NCI-H2171 treated with DMSO at 0.1 percent for 48 hours (cell line): ENCODE measurements around the gene NR1H4.
"Not testable (repeated sequence)": the region's sequence is repeated elsewhere in the genome, so short reads cannot be mapped to it uniquely, and the experiment has no call there.

ENCODE experiments used
- DNase-seq: peaks from one replicate; lab custom pipeline; 2025; lab: John Stamatoyannopoulos, UW

NR1H4 gene

DNA sequence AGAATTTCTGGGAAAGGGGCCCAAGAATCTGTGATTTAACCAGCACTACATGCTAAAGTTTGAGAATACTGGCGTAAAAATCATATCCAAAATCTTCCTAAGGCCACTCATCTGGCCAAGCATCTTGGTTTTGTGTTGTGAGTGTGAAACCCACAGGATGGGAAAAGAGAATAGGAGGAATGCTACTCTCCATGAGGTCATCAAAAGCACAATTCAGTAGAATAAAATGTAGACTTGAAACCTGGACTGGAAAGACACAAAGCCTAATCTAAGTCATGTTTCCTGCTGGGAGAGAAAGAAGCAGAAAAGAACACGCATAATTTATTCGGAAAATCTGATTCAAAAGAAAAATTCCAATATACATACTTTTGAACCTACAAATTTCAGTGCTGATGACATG lies 42.3 kb downstream of the NR1H4 start:
- DNase-seq: no peak

DNA sequence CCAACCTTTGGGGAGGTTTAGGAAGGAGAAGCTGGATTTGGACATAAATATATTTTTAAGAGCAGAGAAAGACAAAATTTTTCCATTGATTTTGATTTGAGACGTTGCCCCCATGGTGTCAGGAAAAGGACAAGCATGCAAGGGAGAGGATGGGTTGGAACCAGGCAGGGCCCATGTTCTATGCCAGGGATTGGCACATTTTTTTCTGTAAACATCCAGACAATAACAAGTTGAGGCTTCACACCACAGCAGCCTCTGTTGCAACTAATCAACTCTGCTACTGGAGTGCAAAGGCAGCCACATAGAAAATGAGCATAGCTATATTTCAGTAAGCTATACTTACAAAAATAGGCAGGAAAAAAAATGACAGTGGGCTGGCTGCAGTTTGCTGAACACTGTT lies 44.7 kb downstream of the NR1H4 start:
- DNase-seq: no peak

DNA sequence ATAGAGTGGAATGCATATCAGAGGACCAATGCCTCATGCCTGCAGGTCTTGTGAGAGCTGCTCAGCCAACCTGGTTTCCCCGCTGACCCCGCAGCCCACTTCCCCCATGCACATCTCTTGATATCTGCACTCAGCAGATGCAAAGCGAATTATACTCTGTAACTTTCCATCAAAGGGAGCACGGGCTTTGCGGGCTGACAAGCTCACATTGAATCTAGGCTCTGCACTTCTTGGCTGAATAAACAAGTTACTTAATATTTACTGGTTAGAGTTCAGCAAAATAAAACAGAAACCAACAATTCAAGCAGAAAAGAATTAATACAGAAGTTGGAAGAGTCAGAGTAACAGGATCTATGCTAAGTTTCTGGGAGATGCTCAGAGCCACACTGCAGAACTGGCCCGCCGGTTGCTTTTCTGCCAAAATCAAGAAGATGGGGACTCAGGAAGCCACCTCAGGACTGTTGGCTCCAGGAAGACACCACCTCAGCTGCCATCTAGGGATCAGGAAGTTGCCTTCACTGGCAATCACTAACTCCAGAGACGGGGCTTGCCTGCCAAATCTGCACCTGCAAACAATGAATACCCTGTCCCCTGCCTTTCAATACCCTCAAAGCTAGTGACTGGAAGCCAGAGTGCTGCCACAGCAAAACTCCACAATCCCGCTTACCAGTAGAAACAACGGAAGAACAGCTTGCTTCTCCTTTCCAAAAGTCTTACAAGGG lies 46.5 kb downstream of the NR1H4 start:
- no peak for DNase-seq

DNA sequence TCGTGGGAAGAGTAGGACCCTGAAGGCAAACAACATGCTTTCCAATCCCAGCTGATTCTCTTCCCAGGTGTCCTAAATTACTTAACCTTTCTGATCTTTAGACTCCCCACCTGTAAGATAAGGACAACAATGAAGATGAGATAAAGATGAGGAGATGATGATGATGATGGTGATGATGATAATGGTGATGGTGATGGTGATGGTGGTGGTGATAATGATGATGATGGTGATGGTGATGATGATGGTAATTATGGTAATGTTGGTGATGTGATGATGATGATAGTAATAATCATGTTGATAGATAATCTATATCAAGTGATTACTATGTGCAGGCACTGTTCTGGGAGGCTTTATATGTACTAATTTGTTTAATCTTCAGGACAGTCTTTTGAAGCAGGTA lies 48.3 kb downstream of the NR1H4 start:
- no peak for DNase-seq

DNA sequence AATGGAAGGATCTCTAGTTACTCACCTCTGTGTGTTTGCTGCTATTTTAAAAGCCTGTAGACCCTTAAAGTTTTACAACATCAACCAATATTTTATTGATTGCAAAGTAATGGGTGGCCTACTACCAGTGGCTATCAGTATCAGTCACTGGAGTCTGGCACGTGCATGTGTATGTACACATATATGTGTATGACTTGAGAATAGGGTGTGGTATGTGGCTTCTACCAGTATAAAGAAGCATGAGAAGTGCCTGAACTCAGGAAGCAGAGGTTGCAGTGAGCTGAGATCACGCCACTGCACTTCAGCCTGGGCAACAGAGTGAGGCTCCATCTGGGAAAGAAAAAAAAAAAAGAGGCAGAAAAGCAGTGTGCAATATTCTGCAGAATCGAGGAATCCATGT lies 54.4 kb downstream of the NR1H4 start:
- no peak for DNase-seq

DNA sequence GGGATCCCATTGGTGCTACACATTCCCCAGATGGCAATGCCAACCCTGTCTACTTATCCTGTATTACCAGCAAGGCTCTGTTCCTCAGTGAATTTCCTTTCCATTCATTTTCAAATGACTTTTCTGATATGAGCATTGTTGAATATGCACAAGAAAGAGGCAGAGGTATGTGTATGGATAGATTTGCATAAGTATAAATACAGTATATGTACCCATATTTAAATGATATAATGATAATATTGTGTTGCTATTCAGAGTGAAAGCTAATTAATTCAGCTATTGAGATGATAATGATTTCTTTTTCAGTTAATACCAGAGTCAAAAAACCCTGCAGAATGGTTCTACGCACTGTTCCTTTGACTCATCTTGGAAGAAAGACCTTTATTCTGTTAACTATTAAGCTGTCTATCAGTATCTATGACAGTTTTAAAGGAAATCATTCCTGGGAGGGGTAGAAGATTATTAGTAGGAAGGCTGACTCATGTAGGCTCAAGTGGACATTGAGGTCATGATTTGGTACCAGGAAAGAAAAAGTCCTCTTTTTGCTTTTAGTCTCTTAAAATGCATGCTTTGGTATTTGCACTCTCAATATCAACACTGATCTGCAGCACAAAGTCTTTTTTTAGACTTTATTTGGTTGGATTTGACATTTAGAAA lies 54.9 kb downstream of the NR1H4 start:
- DNase-seq: no peak

DNA sequence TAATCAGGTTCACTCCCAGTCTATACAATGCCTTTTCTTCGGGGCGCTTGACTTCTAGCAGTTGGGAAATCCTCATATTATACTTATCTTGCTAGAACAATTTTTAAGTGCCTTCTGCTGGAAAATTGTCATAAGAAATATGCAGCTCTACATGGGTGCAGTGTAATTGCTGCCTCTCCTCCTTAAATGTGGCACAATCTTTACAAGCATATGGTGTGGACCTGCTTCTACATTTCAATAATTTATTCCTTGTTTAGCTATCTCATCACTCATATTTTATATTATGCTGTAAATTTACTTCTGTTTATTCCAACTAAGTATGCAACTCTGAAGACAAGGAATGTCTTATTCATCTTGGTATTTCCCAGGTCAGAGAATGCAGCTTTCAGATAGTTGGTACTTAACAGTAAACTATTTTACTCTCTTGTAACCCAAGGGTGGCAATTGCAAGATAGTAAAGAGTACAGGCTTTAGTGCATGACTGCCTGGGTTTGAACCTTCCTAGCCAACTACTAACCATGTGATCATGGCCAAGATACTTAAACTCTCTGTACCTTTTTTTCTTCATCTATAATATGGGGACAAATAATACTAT lies 56.2 kb downstream of the NR1H4 start:
- no peak for DNase-seq

DNA sequence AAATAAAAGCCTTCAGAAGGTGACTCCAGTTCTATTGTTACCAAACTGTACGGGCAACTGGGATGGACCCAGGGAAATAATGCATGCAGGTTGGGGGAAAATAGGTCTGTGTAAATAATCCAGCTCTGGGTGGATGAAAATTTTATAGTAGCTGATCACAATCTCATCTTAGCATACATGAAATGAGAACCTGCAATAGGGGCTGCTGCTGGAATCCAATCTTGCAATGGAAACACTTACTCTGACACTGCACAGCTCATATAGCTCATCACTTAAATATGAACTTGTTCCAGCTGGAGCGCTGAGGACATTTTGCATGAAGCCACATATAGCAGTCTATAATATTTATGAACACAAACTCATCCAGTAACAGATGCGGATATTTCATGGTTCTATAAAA lies 59.7 kb downstream of the NR1H4 start:
- DNase-seq: no peak

DNA sequence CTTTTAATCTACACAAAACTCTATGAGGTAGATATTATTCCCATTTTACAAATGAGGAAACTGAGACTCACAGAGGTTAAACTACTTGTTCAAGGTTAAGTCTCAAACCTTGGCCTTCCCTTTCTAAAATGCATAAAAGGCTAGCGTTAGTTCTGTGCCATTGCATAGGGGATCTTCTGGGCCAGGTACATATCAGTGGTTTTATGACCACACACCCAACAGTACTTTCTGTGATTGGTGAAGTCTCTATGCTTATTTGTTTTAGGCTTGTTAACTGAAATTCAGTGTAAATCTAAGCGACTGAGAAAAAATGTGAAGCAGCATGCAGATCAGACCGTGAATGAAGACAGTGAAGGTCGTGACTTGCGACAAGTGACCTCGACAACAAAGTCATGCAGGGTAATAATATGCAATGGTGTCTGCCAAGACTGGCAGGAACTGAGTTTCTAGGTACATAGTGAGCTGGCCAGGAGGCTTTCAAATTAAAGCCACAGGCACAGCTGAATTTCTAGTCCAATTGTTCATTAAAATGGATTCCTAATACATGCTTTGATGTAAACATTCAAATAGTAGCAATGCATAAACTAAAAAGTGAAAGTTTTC lies 61.1 kb downstream of the NR1H4 start:
- DNase-seq: no peak

DNA sequence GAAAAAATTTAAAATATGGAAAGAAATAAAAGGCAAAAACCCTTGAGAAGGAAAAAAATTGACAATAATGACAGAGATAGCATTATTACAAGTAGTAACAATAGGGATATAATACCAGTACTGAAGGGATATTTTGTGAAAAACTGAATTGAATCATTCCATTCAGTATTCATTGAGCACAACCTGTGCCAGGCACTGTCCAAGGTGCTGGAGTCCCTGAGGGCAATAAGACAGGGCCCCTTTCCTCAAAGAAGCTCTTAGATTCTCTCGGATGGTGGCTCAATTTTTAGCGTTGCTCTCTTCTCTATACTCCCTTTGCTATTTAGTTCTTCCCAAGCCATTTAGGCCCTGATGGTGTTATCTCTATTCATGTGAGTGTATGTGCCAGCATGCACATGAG lies 65.5 kb downstream of the NR1H4 start:
- no peak for DNase-seq

DNA sequence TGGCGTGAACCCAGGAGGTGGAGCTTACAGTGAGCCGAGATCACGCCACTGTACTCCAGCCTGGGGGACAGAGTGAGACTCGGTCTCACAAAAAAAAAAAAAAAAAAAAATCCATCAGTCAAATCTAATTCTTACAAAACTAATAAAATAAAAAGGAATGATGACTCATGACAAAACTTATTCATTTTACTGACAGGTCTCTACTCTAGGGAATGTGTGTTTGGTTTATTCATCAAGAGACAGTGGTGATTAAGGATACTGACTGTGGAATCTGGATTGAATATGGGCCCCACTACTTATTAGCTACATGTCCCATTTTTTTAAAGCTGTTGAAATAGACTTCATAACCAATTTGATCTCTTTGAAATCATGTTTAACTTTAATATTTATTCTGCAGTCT lies 70.5 kb downstream of the NR1H4 start:
- no peak for DNase-seq

DNA sequence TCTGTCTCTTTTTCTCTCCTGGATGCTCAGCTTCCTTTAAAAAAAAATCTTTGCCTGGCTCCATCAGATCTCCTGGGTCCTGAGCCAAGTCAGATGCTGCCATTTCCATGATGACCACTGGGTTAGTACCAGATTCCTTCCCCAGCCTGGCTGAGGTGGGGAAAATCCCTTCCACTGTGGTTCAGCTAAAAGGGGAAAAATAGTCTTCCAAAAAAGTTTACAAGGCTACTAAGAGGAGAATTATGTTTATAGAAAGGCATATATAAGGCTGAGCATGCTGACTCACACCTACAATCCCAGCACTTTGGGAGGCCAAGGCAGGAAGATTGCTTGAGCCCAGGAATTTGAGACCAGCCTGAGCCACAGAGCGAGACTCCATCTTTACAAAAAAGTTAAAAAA lies 71.4 kb downstream of the NR1H4 start:
- DNase-seq: no peak

DNA sequence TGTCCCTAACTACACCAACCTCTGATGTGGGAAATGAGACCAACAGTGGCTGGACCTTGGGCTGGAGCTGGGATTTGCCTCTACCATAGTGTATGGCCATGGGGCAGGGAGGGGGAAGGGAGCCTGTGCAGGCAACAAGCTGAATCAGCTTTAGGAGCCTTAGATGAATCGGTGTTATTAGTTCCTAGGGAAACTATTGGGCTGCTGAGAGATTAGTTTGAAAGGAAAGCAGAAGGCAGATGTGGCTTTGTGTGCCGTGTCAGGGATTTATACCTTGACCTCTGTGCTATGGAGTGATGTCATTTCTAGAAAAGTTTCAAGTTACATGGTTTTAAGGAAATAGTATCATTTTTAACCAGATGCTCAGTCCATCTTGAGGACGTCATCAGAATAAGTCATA lies 80.3 kb downstream of the NR1H4 start:
- DNase-seq: no peak

DNA sequence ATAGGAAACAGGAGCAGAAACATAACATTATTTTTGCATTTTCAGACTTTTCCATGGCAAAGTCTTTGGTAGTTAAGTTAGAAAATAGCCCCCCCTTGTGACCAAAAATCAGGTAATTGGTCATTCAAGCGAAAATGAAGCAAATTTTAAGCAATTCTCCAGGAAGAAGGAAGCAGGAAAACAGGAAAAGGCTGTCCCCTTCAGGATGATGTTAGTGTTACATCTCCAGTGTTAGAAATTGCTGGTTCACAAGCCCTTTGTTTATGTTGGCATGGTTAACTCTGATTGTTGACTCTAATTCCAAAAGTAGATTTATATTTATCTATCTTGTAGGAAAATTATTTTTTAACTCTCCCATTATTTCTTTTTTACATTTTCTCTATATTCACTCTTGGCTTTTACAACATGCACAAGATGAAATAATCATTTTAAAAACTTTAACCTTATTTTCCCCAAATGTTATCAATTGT lies 81.0 kb downstream of the NR1H4 start:
- peak; percentile 80 for DNase-seq

DNA sequence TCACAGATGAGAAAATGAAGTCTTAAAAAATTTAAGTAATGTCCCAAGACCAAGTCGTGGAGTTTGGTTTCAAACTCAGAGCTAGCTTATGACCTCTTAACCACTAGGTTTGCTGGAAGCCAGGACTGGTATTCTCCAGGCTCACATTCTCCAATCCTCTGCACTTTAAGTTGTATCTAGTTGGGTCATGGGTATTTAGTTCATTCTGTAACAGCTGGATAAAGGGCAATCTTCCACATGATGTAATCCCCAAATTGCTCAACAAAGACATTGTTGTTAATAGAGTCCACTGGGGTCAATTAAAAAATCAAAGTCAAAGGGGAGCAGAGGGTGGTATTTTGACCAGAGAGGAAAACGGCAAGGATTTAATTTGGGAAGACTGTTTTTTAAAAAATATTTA lies 82.1 kb downstream of the NR1H4 start:
- DNase-seq: no peak

DNA sequence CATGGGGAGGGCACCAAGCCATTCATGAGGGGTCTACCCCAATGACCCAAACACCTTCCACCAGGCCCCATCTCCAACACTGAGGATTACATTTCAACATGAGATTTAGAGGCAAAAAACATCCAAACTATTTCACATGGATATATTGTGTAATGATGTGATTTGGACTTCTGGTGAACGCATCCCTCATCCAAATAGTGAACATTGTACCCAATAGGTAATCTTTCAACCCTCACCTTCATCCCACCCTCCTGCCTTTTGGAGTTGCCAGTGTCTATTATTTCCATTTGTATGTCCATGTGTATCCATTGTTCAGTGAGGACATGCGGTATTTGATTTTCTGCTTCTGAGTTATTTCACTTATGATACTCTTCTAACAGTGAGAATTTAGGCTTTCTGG lies 83.7 kb downstream of the NR1H4 start:
- DNase-seq: no peak

DNA sequence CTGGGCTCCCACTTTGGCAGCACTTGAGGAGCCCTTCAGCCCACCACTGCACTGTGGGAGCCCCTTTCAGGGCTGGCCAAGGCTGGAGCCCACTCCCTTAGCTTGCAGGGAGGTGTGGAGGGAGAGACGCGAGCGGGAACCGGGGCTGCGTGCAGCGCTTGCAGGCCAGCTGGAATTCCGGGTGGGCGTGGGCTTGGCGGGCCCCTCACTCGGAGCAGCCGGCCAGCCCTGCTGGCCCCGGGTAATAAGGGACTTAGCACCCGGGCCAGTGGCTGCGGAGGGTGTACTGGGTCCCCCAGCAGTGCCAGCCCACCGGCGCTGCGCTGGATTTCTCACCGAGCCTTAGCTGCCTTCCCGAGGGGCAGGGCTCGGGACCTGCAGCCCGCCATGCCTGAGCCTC lies 85.6 kb downstream of the NR1H4 start:
- DNase-seq: not testable (repeated sequence)

DNA sequence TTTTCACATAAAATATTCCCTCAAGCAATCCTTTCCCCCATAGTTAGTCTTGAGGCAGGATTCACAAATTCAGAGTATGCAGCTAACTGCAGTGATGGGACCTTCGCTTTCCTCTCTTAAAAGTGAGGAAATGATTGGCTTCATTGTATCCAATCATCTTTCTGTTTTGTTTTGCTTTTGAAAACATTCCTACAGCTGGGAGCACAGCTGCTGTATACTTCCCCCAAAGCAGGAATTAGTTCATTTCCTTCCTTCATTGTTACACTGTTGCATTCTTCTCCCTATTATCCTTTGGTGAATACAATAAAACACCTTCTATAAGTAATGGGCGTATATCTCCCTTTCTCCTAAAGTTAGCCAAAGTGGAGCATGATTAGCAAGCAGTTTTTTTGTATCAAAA lies 90.4 kb downstream of the NR1H4 start:
- no peak for DNase-seq

DNA sequence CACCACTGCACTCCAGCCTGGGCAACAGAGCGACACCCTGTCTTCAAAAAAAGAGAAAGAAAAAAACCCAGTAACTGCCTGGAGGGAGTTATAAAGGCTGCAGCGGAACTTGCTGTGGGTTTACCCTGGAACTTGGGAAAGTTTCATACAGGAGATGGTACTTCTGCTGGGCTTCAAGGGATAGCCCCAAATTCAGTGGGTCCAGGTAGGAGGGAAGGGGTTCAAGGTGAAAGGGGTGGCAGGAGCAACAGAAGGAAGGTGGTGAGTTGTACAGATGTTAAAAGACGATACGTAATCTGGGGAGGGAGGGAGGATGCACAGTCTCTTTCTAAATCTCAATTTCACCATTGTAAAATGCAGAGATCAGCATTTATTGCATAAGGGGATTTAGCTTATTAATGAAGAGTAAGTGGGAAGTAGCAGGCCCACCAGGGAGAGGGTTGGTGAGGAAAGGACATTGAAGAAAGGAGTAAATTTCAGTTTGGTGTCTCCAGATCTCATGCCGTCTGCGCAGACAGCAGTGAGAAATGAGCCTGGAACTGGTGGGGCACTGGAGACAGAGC lies 91.3 kb downstream of the NR1H4 start:
- DNase-seq: no peak

DNA sequence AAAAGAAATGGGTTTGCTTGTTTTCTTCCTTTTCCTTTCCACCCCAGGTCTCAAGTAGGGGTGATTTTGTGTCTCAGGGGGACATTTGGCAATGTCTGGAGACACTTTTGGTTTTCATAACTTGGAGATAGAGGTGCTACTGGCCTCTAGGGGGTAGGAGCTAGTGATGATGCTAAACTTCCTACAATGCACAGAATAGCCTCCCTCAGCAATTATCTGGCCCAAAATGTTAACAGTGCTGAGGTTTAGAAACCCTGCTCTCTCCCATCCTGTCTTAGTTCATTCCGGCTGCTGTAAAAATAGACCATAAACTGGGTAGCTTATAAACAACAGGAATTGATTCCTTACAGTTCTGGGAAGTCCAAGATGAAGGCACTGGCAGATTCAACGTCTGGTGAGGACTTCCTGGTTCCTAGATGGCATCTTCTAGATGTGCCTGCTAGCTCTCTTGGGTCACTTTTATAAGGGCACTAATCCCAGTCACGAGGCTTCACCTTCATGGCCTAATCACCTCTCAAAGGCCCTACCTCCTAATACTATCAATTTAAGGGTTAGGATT lies 92.4 kb downstream of the NR1H4 start:
- no peak for DNase-seq

DNA sequence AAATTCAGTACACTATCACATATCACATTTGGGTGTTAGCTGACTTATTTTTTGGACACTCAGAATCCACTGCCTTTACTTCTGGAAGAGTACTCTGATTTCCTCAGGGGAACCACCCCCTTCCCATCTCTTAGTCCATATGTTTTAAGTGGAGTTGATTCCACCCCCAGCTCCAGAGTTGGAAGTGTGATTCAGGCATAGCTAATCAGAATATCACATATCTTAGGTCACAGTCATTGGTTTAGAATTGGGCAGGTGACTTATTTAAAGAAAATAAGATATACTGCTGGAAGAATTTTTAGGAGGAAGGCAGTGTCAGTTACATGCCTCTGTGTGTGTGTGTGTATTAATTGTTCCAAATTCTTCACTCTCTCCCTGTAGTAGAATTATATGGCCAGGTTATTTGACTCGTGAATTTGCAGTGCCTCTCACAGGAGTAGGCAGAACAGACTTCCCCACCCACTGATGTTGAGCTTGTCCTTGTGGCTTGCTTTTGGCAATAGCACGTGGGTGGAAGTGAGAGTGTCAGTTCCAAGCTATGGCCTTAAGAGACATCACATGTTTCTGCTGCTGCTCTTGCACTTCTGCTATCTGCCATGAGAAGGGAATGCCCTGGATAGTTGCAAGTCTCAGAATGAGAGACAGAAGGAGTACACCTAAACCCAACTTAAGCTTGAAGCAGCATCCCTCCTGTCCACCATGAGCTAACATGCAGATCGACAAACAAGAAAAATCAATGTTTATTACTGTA lies 93.4 kb downstream of the NR1H4 start:
- no peak for DNase-seq

DNA sequence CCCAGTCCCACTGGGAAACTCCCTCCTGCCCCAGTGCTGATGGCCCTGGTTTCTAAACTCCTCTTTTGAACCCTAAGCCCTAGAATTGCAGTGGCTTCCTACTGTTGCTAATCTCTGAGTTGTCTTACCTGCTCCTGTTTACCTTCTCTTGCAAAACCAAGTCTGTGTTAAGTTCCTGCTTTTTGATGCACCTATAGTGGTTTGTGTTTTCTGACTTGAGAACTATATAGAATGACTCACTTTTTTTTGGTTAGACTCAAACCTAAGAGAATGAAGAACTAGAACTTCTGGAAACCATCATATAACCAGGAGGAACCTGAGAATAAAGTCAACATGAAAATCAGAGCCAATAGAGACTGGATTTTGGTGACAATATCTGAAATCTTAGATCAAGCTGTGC lies 94.3 kb downstream of the NR1H4 start:
- DNase-seq: no peak
